Peyer's patch (tissue), 4 donors: Measurements from ENCODE around the gene AP1M2. TPM values are rescaled to one million over a fixed set of nuclear protein-coding genes. Genes with fewer than 3 reads are reported as not detected.
"Not testable (repeated sequence)": the region's sequence is repeated elsewhere in the genome, so short reads cannot be mapped to it uniquely, and the experiment has no call there.

Experiments used
- DNase-seq, 3 donors: peaks; one replicate each; pipeline ENCODE4 v3.0.0-alpha.2; 2017 to 2019
- H3K27ac ChIP-seq, 4 donors: fragments of 200-600 bp; sonication (generic); one replicate each; pipeline ENCODE4 v1.5.1; 2016 to 2019
- H3K27me3 ChIP-seq, 2 donors: fragments of 200-600 bp; sonication (generic); one replicate each; pipeline ENCODE4 v1.5.1; 2019
- H3K36me3 ChIP-seq, 3 donors: fragments of 200-600 bp; sonication (generic); one replicate each; pipeline ENCODE4 v1.5.1; 2016 to 2019
- H3K4me1 ChIP-seq, 4 donors: fragments of 200-600 bp; sonication (generic); one replicate each; pipeline ENCODE4 v1.5.1; 2016 to 2019
- H3K4me3 ChIP-seq, 4 donors: fragments of 200-600 bp; sonication (generic); 1 replicate in 3 of 4; 2 replicates in 1 of 4; pipeline ENCODE4 v1.5.1; 2016 to 2019; ENCODE audit warnings: mild to moderate bottlenecking in 1 of 4
- H3K9me3 ChIP-seq, 4 donors: fragments of 200-600 bp; sonication (generic); one replicate each; pipeline ENCODE4 v1.5.1; 2016 to 2019; ENCODE audit warnings: mild to moderate bottlenecking in 1 of 4
- POLR2A ChIP-seq, 2 donors: fragments of 450-650 bp; IDR thresholded peaks; one replicate each; pipeline ENCODE4 v1.5.1; 2017; ENCODE audit warnings: antibody characterized with exemption in 2 of 2, mild to moderate bottlenecking in 2 of 2, moderate library complexity in 2 of 2
- total RNA-seq, 4 donors: library from RNA; depleted of rRNA; stranded (reverse); fragments of >200 nt; gene quantifications; one replicate each; pipeline ENCODE4 v1.1.0, GENCODE V29; 2016
- TF ChIP-seq, protein P1 (sequence below), 6 experiments: fragments of 450-650 bp in 4 of 6; fragments of 200-600 bp in 2 of 6; sonication (generic) in 1 of 6; IDR thresholded peaks; one replicate each; pipeline ENCODE4 v1.5.1; 2017 to 2019; ENCODE audit warnings: antibody characterized with exemption in 6 of 6, mild to moderate bottlenecking in 3 of 6, moderate library complexity in 1 of 6

Gene AP1M2
- total RNA-seq, 4 donors from 2014 or later = 60.2 to 102 (median 82.5) TPM

- Histone ChIP-seq H3K9me3 (no peaks in the 10 kb centered on the region), H3K4me1 (peaks cover 0 to 50% (median 9%) of the 10 kb centered on the region in 4 donors), H3K27me3 (no peaks in the 10 kb centered on the region), H3K27ac (no peak overlapping the region), H3K4me3 (no peak overlapping the region), H3K36me3 (peaks cover 0 to 61% (median 0%) of the 10 kb centered on the region in 3 donors)
- TF ChIP-seq POLR2A (IDR thresholded peaks at IDR 0.05) = no peak
- TF ChIP-seq, protein P1, sequence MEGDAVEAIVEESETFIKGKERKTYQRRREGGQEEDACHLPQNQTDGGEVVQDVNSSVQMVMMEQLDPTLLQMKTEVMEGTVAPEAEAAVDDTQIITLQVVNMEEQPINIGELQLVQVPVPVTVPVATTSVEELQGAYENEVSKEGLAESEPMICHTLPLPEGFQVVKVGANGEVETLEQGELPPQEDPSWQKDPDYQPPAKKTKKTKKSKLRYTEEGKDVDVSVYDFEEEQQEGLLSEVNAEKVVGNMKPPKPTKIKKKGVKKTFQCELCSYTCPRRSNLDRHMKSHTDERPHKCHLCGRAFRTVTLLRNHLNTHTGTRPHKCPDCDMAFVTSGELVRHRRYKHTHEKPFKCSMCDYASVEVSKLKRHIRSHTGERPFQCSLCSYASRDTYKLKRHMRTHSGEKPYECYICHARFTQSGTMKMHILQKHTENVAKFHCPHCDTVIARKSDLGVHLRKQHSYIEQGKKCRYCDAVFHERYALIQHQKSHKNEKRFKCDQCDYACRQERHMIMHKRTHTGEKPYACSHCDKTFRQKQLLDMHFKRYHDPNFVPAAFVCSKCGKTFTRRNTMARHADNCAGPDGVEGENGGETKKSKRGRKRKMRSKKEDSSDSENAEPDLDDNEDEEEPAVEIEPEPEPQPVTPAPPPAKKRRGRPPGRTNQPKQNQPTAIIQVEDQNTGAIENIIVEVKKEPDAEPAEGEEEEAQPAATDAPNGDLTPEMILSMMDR (IDR thresholded peaks at IDR 0.05) = no peak
- DNase-seq = no peak
Observed at GRCh38 chr19:10546817-10547216, 40.3 kb downstream of the AP1M2 start.

- Histone ChIP-seq H3K4me1 (peaks cover 0 to 33% (median 9%) of the 10 kb centered on the region in 4 donors), H3K4me3 (peak overlapping the region; percentile 74 to 96 (median 94)), H3K36me3 (peaks cover 0 to 43% (median 0%) of the 10 kb centered on the region in 3 donors), H3K9me3 (no peaks in the 10 kb centered on the region), H3K27ac (peak overlapping the region; percentile 90 to 96 (median 94)), H3K27me3 (no peaks in the 10 kb centered on the region)
- DNase-seq = peak in 2 of 3 donors; percentile 60 to 68
- TF ChIP-seq, protein P1 (IDR thresholded peaks at IDR 0.05) = no peak
- peak; percentile 31 to 32 for TF ChIP-seq POLR2A (IDR thresholded peaks at IDR 0.05)
Observed at GRCh38 chr19:10544753-10545251, 42.3 kb downstream of the AP1M2 start.

- no peaks in the 10 kb centered on the region for H3K9me3 ChIP-seq
- H3K36me3 ChIP-seq = peaks cover 0 to 38% (median 0%) of the 10 kb centered on the region in 3 donors
- peaks cover 0 to 28% (median 9%) of the 10 kb centered on the region in 4 donors for H3K4me1 ChIP-seq
- H3K27me3 ChIP-seq = no peaks in the 10 kb centered on the region
- peak; percentile 53 to 86 (median 83) for DNase-seq
- TF ChIP-seq, protein P1 (IDR thresholded peaks at IDR 0.05) = no peak
- no peak for TF ChIP-seq POLR2A (IDR thresholded peaks at IDR 0.05)
- peak overlapping the region; percentile 74 to 96 (median 94) for H3K4me3 ChIP-seq
- peak overlapping the region; percentile 90 to 96 (median 94) for H3K27ac ChIP-seq
Observed at GRCh38 chr19:10544242-10544752, 42.8 kb downstream of the AP1M2 start.

- H3K4me3 ChIP-seq = peak within 1 kb of the TSS; percentile 74 to 96 (median 94)
- H3K27ac ChIP-seq = peak within 1 kb of the TSS; percentile 90 to 96 (median 94)
- H3K4me1 ChIP-seq = peaks cover 0 to 24% (median 9%) of the 10 kb centered on the region in 4 donors
- peaks cover 0 to 31% (median 0%) of the 10 kb centered on the region in 3 donors for H3K36me3 ChIP-seq
- peak; percentile 79 to 97 (median 94) for DNase-seq
- TF ChIP-seq POLR2A (IDR thresholded peaks at IDR 0.05) = peak; percentile 73 to 90
- TF ChIP-seq, protein P1 (IDR thresholded peaks at IDR 0.05) = no peak
- no peaks in the 10 kb centered on the region for H3K9me3 ChIP-seq
- H3K27me3 ChIP-seq = no peaks in the 10 kb centered on the region
Observed at GRCh38 chr19:10543420-10544241, 43.5 kb downstream of the AP1M2 start, which contains the start of gene ATG4D. Gene ATG4D, plus strand, starts transcription at chr19:10543904. Its CDS starts 187 bp downstream, at chr19:10544091.

DNA sequence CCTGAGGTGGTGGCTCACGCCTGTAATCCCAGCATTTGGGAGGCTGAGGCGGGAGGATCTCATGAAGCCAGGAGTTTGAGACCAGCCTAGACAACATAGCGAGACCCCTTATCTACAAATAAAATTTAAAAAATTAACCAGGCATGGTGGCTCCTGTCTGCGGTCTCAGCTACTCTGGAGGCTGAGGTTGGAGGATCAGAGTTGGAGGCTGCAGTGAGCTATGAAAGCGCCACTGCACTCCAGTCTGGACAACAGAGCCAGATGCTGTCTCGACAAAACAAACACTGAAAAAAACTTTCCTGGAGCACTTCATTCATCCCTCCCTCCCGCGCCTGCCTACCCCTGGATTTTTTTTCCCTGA lies 44.1 kb downstream of the AP1M2 start:
- Histone ChIP-seq H3K36me3 (peaks cover 0 to 25% (median 0%) of the 10 kb centered on the region in 3 donors), H3K9me3 (no peaks in the 10 kb centered on the region), H3K27me3 (no peaks in the 10 kb centered on the region), H3K4me3 (peak overlapping the region in 3 of 4 donors; percentile 93 to 96 (median 94)), H3K27ac (peak overlapping the region in 3 of 4 donors; percentile 93 to 96 (median 94)), H3K4me1 (peaks cover 0 to 24% (median 9%) of the 10 kb centered on the region in 4 donors)
- no peak for DNase-seq
- TF ChIP-seq, protein P1 (IDR thresholded peaks at IDR 0.05) = no peak

DNA sequence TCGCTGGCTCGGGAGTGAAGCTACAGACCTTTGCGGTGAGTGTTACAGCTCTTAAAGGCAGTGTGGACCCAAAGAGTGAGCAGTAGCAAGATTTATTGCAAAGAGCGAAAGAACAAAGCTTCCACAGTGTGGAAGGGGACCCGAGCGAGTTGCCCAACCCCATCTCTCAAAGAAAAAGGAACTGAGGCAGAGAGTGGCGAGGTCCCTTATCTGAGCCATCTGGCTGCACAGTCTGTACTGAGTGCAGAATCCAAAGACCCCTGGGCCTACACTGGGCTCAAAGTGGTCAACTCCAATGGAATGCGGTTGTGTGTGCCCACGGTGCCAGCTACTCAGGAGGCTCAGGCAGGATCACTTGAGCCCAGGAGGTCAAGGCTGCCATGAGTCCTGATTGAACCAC lies 48.1 kb downstream of the AP1M2 start:
- not testable (repeated sequence) for H3K9me3 ChIP-seq, H3K4me3 ChIP-seq, H3K27me3 ChIP-seq, H3K36me3 ChIP-seq, H3K4me1 ChIP-seq, H3K27ac ChIP-seq, DNase-seq
